B cell (primary cell): ENCODE data around the gene FGFR1OP2.

Experiments
- EZH2 ChIP-seq: IDR thresholded peaks from 2 replicates; pipeline ENCODE4 v1.6.1; 2012; ENCODE audit warnings: borderline replicate concordance, low read depth, mild to moderate bottlenecking, moderate library complexity, low read length; ENCODE audit not compliant: insufficient read depth, poor library complexity, severe bottlenecking
- TF ChIP-seq, protein P1 (sequence below): fragments of 200-600 bp; IDR thresholded peaks from one replicate; pipeline ENCODE4 v1.8.0; 2022; ENCODE audit warnings: antibody characterized with exemption, mild to moderate bottlenecking

GRCh38 chr12:26906024-26906423, 32.2 kb upstream of the FGFR1OP2 start:
- TF ChIP-seq, protein P1, sequence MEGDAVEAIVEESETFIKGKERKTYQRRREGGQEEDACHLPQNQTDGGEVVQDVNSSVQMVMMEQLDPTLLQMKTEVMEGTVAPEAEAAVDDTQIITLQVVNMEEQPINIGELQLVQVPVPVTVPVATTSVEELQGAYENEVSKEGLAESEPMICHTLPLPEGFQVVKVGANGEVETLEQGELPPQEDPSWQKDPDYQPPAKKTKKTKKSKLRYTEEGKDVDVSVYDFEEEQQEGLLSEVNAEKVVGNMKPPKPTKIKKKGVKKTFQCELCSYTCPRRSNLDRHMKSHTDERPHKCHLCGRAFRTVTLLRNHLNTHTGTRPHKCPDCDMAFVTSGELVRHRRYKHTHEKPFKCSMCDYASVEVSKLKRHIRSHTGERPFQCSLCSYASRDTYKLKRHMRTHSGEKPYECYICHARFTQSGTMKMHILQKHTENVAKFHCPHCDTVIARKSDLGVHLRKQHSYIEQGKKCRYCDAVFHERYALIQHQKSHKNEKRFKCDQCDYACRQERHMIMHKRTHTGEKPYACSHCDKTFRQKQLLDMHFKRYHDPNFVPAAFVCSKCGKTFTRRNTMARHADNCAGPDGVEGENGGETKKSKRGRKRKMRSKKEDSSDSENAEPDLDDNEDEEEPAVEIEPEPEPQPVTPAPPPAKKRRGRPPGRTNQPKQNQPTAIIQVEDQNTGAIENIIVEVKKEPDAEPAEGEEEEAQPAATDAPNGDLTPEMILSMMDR = no peak
- no peak for TF ChIP-seq EZH2
